HepG2 (cell line): ENCODE measurements around the gene NLGN2. TPM values are rescaled to one million over a fixed set of nuclear protein-coding genes. Genes with fewer than 3 reads are reported as not detected.

Experiments
- HNRNPK ChIP-seq: fragments of 200-400 bp; formaldehyde crosslinking; IDR thresholded peaks from 2 replicates; pipeline ENCODE4 v1.6.1; 2018; ENCODE audit warnings: low read length, low read depth, moderate library complexity, mild to moderate bottlenecking; ENCODE audit not compliant: poor library complexity, severe bottlenecking
- JDP2 ChIP-seq: sonication (generic); formaldehyde crosslinking; IDR thresholded peaks from 2 replicates; pipeline ENCODE4 v1.8.1; 2022; ENCODE audit warnings: missing genetic modification reagents, borderline replicate concordance
- JUND ChIP-seq: sonication (generic); formaldehyde crosslinking; IDR thresholded peaks from 2 replicates; pipeline ENCODE4 v1.8.0; 2022; ENCODE audit warnings: mild to moderate bottlenecking, missing genetic modification reagents
- KLF16 ChIP-seq, 2 experiments: sonication (generic) in 1 of 2; formaldehyde crosslinking in 1 of 2; IDR thresholded peaks; 2 replicates each; pipeline versions ENCODE4 v1.6.1 to v1.8.0; 2016 to 2023; ENCODE audit warnings: missing genetic modification reagents in 2 of 2, missing compliant biosample characterization in 1 of 2
- MATR3 ChIP-seq: sonication (generic); formaldehyde crosslinking; IDR thresholded peaks from 2 replicates; pipeline ENCODE4 v1.4.0; 2020; ENCODE audit warnings: missing genetic modification reagents
- MBNL3 ChIP-seq: fragments of 250-450 bp; sonication (Bioruptor Pico); conservative IDR thresholded peaks from 2 replicates; pipeline ENCODE4 v1.8.0; 2022; ENCODE audit warnings: mild to moderate bottlenecking, inconsistent platforms
- SMYD3 ChIP-seq: sonication (generic); formaldehyde crosslinking; IDR thresholded peaks from 2 replicates; pipeline ENCODE4 v1.8.1; 2023; ENCODE audit warnings: mild to moderate bottlenecking, missing genetic modification reagents
- TOE1 ChIP-seq: sonication (generic); formaldehyde crosslinking; IDR thresholded peaks from 2 replicates; pipeline ENCODE4 v1.4.0; 2020; ENCODE audit warnings: mild to moderate bottlenecking, missing genetic modification reagents
- ZKSCAN1 ChIP-seq: fragments of 150-350 bp; IDR thresholded peaks from 2 replicates; pipeline ENCODE4 v1.6.1; 2014; ENCODE audit warnings: low read length
- ZNF207 ChIP-seq: fragments of 450-650 bp; IDR thresholded peaks from 2 replicates; pipeline ENCODE4 v1.6.1; 2016; ENCODE audit warnings: antibody characterized with exemption, borderline replicate concordance
- ZNF407 ChIP-seq: sonication (generic); formaldehyde crosslinking; IDR thresholded peaks from one replicate; pipeline ENCODE4 v1.5.1; 2020; ENCODE audit warnings: mild to moderate bottlenecking, missing genetic modification reagents; ENCODE audit errors: not compliant biosample characterization
- ZNF430 ChIP-seq: sonication (generic); formaldehyde crosslinking; IDR thresholded peaks from 2 replicates; pipeline ENCODE4 v1.9.0; 2021; ENCODE audit warnings: mild to moderate bottlenecking, missing genetic modification reagents
- ZNF614 ChIP-seq: IDR thresholded peaks from 2 replicates; pipeline ENCODE4 v1.6.1; 2018; ENCODE audit warnings: missing biosample characterization, missing genetic modification reagents, inconsistent platforms, borderline replicate concordance
- ZNF775 ChIP-seq: sonication (generic); formaldehyde crosslinking; IDR thresholded peaks from 2 replicates; pipeline ENCODE4 v1.4.0; 2020; ENCODE audit warnings: missing genetic modification reagents, mild to moderate bottlenecking, moderate library complexity, borderline replicate concordance
- polyA plus RNA-seq, 8 experiments: library from polyadenylated mRNA; depleted of rRNA in 3 of 8; stranded (reverse) in 7 of 8; unstranded in 1 of 8; fragments of >200 nt; fragmentation: Illumina TruSeq in 4 of 8; extraction: Trizol in 4 of 8; gene quantifications; 2 replicates each; pipeline versions ENCODE4 v1.2.1 to v1.2.3, GENCODE V29; 2011 to 2016; ENCODE audit warnings: low read depth in 4 of 8, missing spikeins in 1 of 8, mixed read lengths in 1 of 8; ENCODE audit not compliant: insufficient read depth in 1 of 8
- total RNA-seq, 5 experiments: library from RNA; depleted of rRNA; stranded (reverse); fragments of >200 nt; fragmentation: Illumina TruSeq; extraction: Trizol; gene quantifications; 2 replicates each; pipeline ENCODE4 v1.2.3, GENCODE V29; 2016; ENCODE audit warnings: low read depth in 1 of 5
- TF ChIP-seq, protein P1 (sequence below): IDR thresholded peaks from 2 replicates; pipeline ENCODE4 v1.6.1; 2018; ENCODE audit warnings: missing genetic modification reagents
- TF ChIP-seq, protein P2 (sequence below): sonication (generic); formaldehyde crosslinking; IDR thresholded peaks from 2 replicates; pipeline ENCODE4 v1.5.0; 2020; ENCODE audit warnings: missing genetic modification reagents, mild to moderate bottlenecking, borderline replicate concordance
- TF ChIP-seq, protein P3 (sequence below): sonication (generic); formaldehyde crosslinking; conservative IDR thresholded peaks from 2 replicates; pipeline ENCODE4 v1.5.0; 2020; ENCODE audit warnings: missing genetic modification reagents

The NLGN2 gene
- total and polyA plus RNA-seq, 2 of the 13 experiments (the other 11 are each of a cell fraction or from before 2014, with no cell fraction given): 1.9 to 11.0 TPM

DNA sequence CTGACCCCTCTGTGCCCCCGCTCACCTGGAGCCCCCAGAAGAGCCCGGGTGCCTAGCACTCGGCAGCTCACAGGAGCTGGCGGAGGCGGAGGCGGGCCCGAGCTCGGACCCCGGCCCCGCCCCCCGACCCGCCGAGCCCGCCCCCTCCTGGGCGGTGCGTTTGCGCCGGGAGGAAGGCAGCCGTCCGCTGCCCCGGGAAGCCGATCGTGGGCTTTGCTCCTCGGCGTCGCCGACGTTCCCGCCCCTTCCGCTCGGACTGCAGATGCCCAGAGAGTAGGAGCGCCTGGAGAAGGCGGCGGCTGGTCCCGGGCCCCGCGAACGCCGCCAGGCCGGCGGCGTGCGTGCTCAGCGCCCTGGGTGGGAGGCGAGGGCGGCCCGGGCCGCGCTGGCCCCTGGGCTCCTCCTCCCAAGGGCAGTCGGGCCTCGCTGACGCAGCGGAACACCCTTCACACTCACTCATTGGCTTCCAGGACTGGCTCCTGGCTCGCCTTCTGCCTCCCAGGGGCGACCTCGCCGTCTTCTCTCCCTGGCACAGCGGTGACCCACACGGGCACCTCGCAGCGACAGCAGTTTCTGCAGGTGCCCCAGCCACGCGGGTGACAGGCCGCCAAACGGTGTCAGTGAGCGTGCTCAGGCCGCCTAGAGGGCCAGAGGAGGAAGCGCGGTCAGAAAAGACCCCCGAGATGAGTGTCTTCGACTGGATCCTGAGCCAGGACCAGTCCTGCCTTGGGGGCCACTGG, 13.0 kb upstream of the NLGN2 start, which contains the start of gene PLSCR3 (continued):
- TF ChIP-seq ZNF430 (CRISPR knock-in tag) (no peak), KLF16 (CRISPR knock-in tag; IDR thresholded peaks at IDR 0.05) (no peak), ZNF775 (CRISPR knock-in tag) (no peak), ZNF207 (no peak), ZNF407 (CRISPR knock-in tag) (peak; percentile 88), ZKSCAN1 (no peak), SMYD3 (CRISPR knock-in tag) (no peak), TOE1 (CRISPR knock-in tag) (no peak), ZNF614 (CRISPR knock-in tag) (no peak), MATR3 (CRISPR knock-in tag) (no peak), JDP2 (CRISPR knock-in tag) (no peak; the same call in 1 of the 2 replicates), JUND (CRISPR knock-in tag) (no peak), HNRNPK (no peak), MBNL3 (no peak)
- TF ChIP-seq, protein P1, sequence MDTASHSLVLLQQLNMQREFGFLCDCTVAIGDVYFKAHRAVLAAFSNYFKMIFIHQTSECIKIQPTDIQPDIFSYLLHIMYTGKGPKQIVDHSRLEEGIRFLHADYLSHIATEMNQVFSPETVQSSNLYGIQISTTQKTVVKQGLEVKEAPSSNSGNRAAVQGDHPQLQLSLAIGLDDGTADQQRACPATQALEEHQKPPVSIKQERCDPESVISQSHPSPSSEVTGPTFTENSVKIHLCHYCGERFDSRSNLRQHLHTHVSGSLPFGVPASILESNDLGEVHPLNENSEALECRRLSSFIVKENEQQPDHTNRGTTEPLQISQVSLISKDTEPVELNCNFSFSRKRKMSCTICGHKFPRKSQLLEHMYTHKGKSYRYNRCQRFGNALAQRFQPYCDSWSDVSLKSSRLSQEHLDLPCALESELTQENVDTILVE (CRISPR knock-in tag): peak; percentile 51
- TF ChIP-seq, protein P2, sequence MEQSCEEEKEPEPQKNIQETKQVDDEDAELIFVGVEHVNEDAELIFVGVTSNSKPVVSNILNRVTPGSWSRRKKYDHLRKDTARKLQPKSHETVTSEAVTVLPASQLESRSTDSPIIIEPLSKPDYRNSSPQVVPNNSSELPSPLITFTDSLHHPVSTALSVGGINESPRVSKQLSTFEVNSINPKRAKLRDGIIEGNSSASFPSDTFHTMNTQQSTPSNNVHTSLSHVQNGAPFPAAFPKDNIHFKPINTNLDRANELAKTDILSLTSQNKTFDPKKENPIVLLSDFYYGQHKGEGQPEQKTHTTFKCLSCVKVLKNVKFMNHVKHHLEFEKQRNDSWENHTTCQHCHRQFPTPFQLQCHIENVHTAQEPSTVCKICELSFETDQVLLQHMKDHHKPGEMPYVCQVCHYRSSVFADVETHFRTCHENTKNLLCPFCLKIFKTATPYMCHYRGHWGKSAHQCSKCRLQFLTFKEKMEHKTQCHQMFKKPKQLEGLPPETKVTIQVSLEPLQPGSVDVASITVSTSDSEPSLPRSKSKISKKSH (CRISPR knock-in tag): 0 out of 2 replicates have a peak, but pooled peaks have one; percentile 48
- TF ChIP-seq, protein P3, sequence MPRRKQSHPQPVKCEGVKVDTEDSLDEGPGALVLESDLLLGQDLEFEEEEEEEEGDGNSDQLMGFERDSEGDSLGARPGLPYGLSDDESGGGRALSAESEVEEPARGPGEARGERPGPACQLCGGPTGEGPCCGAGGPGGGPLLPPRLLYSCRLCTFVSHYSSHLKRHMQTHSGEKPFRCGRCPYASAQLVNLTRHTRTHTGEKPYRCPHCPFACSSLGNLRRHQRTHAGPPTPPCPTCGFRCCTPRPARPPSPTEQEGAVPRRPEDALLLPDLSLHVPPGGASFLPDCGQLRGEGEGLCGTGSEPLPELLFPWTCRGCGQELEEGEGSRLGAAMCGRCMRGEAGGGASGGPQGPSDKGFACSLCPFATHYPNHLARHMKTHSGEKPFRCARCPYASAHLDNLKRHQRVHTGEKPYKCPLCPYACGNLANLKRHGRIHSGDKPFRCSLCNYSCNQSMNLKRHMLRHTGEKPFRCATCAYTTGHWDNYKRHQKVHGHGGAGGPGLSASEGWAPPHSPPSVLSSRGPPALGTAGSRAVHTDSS: no peak
